Esophagus (tissue), 2 donors: ENCODE measurements around the gene NUDT22. TPM values are rescaled to one million over a fixed set of nuclear protein-coding genes. Genes with fewer than 3 reads are reported as not detected.

Experiments used
- H3K27ac ChIP-seq, 2 donors: one replicate each; pipeline ENCODE4 v1.5.1; 2013; ENCODE audit warnings: low read depth in 2 of 2, mild to moderate bottlenecking in 2 of 2, inconsistent platforms in 1 of 2, low read length in 1 of 2, moderate library complexity in 1 of 2
- H3K27me3 ChIP-seq, 2 donors: one replicate each; pipeline ENCODE4 v1.6.1; 2013; ENCODE audit warnings: low read length in 2 of 2, control low read depth in 1 of 2, mild to moderate bottlenecking in 1 of 2; ENCODE audit not compliant: insufficient read depth in 2 of 2, control insufficient read depth in 1 of 2
- H3K36me3 ChIP-seq, 2 donors: one replicate each; pipeline ENCODE4 v1.6.1; 2013; ENCODE audit warnings: low read length in 1 of 2; ENCODE audit not compliant: control insufficient read depth in 2 of 2, insufficient read depth in 2 of 2
- H3K4me1 ChIP-seq, 2 donors: one replicate each; pipeline ENCODE4 v1.6.1; 2013; ENCODE audit warnings: low read length in 1 of 2; ENCODE audit not compliant: control insufficient read depth in 2 of 2, insufficient read depth in 2 of 2
- H3K4me3 ChIP-seq, 2 donors: one replicate each; pipeline ENCODE4 v1.5.1; 2013; ENCODE audit warnings: low read length in 2 of 2, mild to moderate bottlenecking in 2 of 2, low read depth in 1 of 2, moderate library complexity in 1 of 2
- H3K9me3 ChIP-seq, 2 donors: one replicate each; pipeline ENCODE4 v1.6.1; 2013; ENCODE audit warnings: mild to moderate bottlenecking in 2 of 2, low read depth in 1 of 2, low read length in 1 of 2, moderate library complexity in 1 of 2; ENCODE audit not compliant: control insufficient read depth in 2 of 2, insufficient read depth in 1 of 2
- WGBS, 2 donors: extraction: QIAGEN DNeasy Blood & Tissue Kit; methylation state at CpG; one replicate each; pipeline ENCODE4 v1.1.7; 2013; 5-methylcytosine and 5-hydroxymethylcytosine counted together
- polyA plus RNA-seq, 2 donors: library from polyadenylated mRNA; stranded (reverse); fragments of 200-250 nt; gene quantifications; one replicate each; pipeline ENCODE4 v1.2.3, GENCODE V29; 2013
- donor health status: healthy with polysubstance abuse.
- donor health status: Bipolar disorder and iron deficiency.

Gene NUDT22
- polyA plus RNA-seq, 2 donors, result 49.5 to 55.1 TPM

DNA sequence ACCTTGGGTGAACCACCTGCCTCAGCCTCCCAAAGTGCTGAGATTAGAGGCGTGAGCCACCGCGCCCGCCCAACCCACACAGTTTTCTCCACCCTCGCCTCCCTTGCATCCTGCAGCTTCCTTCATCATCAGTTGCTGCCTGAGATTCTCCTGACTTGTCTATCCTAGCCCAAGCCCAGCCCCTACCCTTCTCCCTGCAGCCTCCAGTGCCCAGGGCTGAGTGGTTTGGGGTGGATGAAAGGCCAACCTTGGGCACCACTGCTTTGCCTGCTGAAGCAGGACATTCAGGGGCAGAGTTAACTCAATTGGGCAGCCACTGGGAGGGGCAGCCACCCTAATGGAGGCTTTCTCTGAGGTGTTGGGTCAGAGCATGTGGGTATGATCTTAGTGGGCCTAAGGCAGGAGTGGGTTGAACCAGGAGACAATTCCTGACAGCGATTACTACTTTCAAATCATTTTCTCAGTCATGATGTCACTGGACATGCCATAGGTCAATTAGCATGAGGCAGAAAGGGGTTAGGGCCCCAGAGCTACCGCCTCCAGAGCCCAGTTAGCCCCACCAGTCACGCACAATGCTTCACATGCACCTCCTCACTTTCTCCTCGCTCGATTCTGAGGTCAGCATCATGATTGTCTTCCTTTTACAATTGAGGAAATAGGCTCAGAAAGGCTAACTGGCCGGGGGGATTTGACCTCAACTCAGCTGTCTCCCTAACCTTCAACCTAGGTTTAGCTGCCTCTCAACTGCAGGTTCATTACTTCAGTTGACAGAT is 13.8 kb downstream of the NUDT22 start:
- Histone ChIP-seq H3K27ac (peak overlapping the region; percentile 98 to 100), H3K27me3 (no peaks in the 10 kb centered on the region), H3K4me1 (peaks cover 8 to 33% of the 10 kb centered on the region in 2 donors), H3K36me3 (peaks cover 0 to 13% of the 10 kb centered on the region in 2 donors), H3K4me3 (peak overlapping the region in 1 of 2 donors; percentile 45), H3K9me3 (no peaks in the 10 kb centered on the region)
- WGBS, 2 donors, result 75 to 76% methylated on average over 11 of the region's 11 CpGs

DNA sequence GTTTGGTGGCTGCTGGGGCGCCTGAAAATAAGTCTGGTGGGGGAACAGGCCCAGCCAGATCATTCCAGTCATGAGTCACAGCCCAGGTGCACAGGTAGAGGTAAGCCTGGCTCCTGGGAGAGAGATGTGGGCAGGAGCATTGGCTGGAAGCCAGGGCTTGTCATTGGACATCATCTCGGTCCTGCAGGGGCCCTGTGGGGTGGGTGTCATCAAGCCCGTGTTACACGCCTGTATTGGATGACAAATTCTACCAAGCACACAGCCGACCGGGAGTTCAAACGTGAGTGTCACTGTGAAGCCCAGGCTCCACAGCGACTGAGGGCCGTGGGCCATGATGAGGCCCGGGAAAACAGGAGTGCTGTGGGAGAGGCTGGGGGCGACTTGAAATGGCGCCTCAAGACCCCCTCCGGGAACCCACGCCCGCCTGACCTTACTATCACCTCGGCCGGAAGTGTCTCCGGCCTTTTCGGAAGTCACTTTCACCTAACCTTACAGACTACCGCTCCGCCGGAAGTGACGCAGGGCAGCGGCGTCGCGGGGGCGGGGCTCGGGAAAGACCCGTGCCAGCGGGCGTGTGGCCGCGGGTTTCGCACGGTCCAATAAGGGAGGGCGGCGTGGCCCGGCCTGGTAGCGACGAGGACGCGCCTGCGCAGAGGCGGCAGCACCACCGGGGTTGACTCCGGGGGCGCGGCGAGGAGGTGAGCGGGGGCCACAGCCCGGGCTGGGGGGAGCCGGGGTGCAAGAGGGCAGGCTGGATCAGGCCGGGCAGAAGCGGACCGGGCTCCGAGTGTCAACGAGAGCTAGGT is 14.6 kb downstream of the NUDT22 start, which contains the start of gene FKBP2:
Gene FKBP2, plus strand, starts transcription at position 661 of the 806 bp plus-strand sequence. CDS start 1,293 bp downstream, outside the sequence.
- WGBS, 2 donors, result 1% methylated on average over 58 of the region's 58 CpGs
- H3K36me3 ChIP-seq, result peaks cover 0 to 15% of the 10 kb centered on the region in 2 donors
- no peaks in the 10 kb centered on the region for H3K27me3 ChIP-seq
- peaks cover 8 to 30% of the 10 kb centered on the region in 2 donors for H3K4me1 ChIP-seq
- no peaks in the 10 kb centered on the region for H3K9me3 ChIP-seq
- H3K4me3 ChIP-seq, result peak within 1 kb of the TSS; percentile 63 to 77
- H3K27ac ChIP-seq, result peak within 1 kb of the TSS; percentile 98 to 100

DNA sequence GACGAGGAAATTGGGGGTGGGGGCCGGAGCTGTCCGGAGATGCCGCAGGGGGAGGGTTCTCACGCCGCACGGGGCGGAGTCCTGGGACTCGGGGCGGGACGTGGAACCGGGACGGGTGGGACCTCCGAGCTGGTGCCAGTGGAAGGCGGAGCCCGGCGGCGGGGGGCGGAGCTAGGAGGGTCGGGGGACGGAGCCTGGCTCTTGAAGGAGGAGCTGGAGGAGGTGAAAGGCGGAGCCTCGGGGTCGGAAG is 15.1 kb downstream of the NUDT22 start:
- Histone ChIP-seq H3K27ac (peak overlapping the region; percentile 98 to 100), H3K27me3 (no peaks in the 10 kb centered on the region), H3K4me3 (peak overlapping the region; percentile 35 to 67), H3K36me3 (peaks cover 0 to 15% of the 10 kb centered on the region in 2 donors), H3K9me3 (no peaks in the 10 kb centered on the region), H3K4me1 (peaks cover 8 to 28% of the 10 kb centered on the region in 2 donors)
- WGBS, 2 donors, result 1 to 2% methylated on average over 19 to 24 of the region's 24 CpGs

DNA sequence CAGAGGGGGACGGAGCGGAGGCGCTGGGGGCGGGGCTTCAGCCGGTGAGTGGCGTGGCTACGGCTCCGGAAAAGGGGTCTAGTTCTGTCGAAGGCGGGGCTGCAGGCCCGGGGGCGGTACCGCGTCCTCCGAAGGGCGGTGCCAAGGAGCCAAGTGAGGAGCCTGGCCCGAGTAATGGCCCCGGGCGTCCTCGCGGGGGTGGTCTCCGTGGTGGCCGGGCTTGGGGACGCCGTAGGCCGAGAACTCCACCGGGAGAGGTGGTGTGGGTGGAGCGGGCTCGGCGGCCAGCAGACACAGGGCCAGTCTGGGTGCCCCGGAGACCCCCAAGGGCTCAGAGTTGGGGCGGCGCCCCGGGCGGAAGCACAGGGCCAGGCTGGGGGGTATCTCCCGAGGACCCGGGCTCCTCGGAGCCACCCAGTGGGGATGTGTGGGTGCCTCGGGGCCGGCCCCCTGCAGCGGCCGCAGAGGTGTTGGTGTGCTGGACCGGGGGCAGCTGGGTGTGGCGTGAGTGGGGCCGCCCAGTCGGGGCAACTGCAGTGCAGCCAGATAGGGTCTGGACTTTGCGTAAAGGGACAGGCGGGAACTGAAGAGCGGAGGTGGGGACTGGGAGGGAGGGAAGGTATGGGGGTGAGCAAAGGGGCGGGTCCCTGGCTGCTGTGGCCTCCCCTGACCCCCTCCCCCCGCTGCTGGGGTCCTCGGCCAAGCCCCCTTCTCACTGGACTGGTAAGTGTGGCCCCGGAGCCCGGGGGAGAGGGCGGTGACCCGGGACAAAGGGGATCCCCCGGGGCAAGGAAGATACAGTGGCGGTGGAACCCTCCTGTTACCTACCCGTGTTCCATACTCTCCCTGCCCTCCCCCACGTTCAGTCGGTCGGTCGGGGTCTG is 15.7 kb downstream of the NUDT22 start:
- no peaks in the 10 kb centered on the region for H3K9me3 ChIP-seq
- H3K4me3 ChIP-seq, result peak overlapping the region; percentile 63 to 77
- H3K36me3 ChIP-seq, result peaks cover 0 to 15% of the 10 kb centered on the region in 2 donors
- H3K27me3 ChIP-seq, result no peaks in the 10 kb centered on the region
- WGBS, 2 donors, result 0 to 1% methylated on average over 53 to 63 of the region's 63 CpGs
- peaks cover 8 to 28% of the 10 kb centered on the region in 2 donors for H3K4me1 ChIP-seq
- H3K27ac ChIP-seq, result peak overlapping the region; percentile 98 to 100

DNA sequence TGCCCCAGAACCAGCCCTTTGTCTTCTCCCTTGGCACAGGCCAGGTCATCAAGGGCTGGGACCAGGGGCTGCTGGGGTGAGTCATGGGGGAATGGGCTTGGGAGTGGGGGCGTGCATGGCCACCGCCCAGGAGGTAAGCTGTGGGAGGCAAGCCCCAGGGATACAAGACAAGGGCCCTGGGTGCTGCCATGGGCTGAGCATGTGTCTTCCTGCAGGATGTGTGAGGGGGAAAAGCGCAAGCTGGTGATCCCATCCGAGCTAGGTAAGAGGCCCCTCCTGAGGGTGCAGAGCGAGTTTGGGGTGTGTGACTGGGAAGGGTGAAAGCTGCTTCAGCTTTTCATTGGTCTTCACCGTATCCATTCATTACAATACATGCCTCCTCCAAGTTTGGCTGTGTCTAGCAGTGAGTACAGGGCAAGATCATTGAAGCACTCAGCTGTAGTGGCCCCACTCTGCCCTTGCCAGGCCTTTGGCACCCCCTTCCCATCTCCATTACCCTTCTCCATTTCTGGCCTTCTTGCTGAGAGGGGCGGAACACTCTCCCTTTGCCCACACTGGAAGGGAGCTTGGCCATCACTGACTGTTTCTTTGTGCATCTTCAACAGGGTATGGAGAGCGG is 17.3 kb downstream of the NUDT22 start:
- Histone ChIP-seq H3K4me1 (peaks cover 8 to 19% of the 10 kb centered on the region in 2 donors), H3K9me3 (no peaks in the 10 kb centered on the region), H3K27me3 (no peaks in the 10 kb centered on the region), H3K27ac (peak overlapping the region; percentile 98 to 100), H3K36me3 (peaks cover 0 to 13% of the 10 kb centered on the region in 2 donors), H3K4me3 (peak overlapping the region in 1 of 2 donors; percentile 63)
- WGBS, 2 donors, result 65 to 72% methylated on average over 8 of the region's 8 CpGs

DNA sequence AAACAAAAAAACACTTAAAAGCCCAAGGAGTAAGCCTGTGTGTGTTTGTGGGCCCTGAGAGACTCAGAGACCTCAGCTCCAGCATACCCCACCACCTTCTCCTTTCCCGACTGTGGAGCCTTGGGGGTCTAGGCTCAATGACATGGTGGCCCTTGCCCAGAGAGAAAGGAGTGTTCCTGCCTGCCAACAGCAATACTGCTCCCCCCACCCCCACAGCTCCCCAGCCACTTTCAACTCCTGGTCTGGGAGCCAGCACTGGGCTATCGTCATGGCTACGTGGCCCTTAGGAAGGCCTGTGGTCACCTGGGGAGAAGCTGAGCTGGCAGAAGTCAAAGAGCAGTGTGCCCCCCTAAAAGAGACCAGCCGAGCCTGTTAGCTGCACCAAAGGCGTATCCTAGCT is 18.0 kb downstream of the NUDT22 start:
- 45 to 63% methylated on average over 5 of the region's 5 CpGs for WGBS, 2 donors
- H3K9me3 ChIP-seq, result no peaks in the 10 kb centered on the region
- peak overlapping the region in 1 of 2 donors; percentile 37 for H3K27ac ChIP-seq
- H3K4me1 ChIP-seq, result peaks cover 8 to 19% of the 10 kb centered on the region in 2 donors
- H3K36me3 ChIP-seq, result peaks cover 0 to 13% of the 10 kb centered on the region in 2 donors
- no peak overlapping the region for H3K4me3 ChIP-seq
- H3K27me3 ChIP-seq, result no peaks in the 10 kb centered on the region

DNA sequence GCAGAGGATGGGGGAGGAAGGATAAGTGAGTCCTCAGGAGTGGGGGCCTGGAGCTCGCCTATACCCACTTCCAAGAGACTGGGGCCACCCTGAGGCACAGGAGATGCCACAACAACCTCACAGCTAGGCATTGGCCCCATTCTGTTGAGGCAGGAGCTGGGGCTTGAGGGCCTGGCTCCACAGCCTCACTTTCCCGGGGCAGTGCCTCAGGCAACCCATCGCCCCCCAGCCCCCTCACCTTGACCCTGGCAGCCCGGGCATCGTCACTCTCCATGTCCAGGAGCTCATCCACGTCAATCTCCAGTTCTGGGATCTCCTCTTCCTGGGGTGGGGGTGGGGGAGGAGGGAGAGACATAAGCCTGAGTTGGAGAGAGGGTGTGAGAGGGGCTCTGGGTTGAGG is 18.9 kb downstream of the NUDT22 start:
- H3K4me1 ChIP-seq, result peaks cover 4 to 15% of the 10 kb centered on the region in 2 donors
- 11 to 30% methylated on average over 6 of the region's 6 CpGs for WGBS, 2 donors
- H3K4me3 ChIP-seq, result peak overlapping the region; percentile 69 to 78
- H3K36me3 ChIP-seq, result peaks cover 0 to 13% of the 10 kb centered on the region in 2 donors
- H3K27ac ChIP-seq, result peak overlapping the region; percentile 93 to 97
- H3K9me3 ChIP-seq, result no peaks in the 10 kb centered on the region
- no peaks in the 10 kb centered on the region for H3K27me3 ChIP-seq

DNA sequence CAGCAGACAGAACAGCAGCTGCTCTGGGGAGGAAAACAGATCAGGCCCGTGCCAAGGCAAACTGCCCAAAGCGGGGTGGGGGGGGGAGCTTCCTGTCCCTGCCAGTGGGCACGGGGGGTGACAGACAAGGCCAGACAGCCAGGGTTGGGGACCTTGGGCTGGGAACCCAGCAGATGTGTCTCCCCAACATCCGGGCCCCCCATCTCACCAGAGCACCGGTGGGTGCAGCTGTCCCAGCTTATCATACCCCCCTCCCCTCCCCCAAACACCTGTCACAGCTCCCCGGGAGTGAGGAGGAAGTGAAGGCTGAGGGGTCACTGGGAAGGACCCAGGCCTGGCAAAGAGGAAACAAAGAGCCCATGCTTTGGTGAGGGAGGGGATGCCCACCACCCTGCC is 19.3 kb downstream of the NUDT22 start:
- Histone ChIP-seq H3K27ac (peak overlapping the region; percentile 93 to 97), H3K4me1 (peaks cover 5 to 12% of the 10 kb centered on the region in 2 donors), H3K27me3 (no peaks in the 10 kb centered on the region), H3K4me3 (peak overlapping the region; percentile 69 to 78), H3K36me3 (peaks cover 0 to 13% of the 10 kb centered on the region in 2 donors), H3K9me3 (no peaks in the 10 kb centered on the region)
- WGBS, 2 donors, result 2 to 5% methylated on average over 6 of the region's 6 CpGs
